LNCAP (cell line): ENCODE measurements around the gene CD300C.

ENCODE experiments used
- TF ChIP-seq, protein P1 (sequence below): fragments of 450-650 bp; IDR thresholded peaks from 2 replicates; pipeline ENCODE4 v1.5.1; 2017; ENCODE audit warnings: mild to moderate bottlenecking

Gene CD300C

DNA sequence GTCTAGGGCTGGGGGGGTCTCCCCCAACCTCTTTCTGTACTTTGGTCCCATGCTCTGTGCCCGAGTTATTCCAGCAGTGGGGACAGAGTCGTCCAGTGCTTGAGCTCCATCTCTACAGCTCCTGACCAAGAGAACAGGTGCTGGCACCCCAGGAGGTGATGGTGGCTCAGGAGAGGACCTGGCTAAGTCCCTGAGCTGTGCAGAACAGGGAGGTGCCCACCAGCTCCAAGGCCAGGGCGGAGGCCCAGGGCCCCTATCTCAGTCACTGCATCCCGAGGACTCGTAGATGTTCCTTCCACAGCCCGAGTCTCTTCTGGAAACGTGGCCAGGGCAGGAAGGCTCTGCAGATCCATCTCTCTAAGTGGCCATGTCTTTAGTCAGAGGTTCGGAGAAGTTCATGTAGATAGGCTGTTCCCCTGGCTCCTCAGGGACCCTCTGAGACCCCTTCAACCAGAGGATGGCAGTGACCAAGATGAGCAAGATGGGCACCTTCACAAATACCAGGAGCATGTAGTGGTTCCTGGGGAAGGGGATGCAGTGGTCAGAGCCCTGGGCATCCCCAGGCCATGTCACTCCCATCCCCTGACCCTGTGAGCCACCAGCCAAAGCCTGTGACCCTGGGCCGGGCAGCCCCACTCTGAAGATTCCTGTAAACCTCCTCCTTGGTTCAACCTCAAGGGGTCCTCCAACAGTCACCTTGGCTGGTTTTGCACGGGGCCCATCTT, 23.4 kb downstream of the CD300C start:
- TF ChIP-seq, protein P1, sequence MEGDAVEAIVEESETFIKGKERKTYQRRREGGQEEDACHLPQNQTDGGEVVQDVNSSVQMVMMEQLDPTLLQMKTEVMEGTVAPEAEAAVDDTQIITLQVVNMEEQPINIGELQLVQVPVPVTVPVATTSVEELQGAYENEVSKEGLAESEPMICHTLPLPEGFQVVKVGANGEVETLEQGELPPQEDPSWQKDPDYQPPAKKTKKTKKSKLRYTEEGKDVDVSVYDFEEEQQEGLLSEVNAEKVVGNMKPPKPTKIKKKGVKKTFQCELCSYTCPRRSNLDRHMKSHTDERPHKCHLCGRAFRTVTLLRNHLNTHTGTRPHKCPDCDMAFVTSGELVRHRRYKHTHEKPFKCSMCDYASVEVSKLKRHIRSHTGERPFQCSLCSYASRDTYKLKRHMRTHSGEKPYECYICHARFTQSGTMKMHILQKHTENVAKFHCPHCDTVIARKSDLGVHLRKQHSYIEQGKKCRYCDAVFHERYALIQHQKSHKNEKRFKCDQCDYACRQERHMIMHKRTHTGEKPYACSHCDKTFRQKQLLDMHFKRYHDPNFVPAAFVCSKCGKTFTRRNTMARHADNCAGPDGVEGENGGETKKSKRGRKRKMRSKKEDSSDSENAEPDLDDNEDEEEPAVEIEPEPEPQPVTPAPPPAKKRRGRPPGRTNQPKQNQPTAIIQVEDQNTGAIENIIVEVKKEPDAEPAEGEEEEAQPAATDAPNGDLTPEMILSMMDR = no peak

DNA sequence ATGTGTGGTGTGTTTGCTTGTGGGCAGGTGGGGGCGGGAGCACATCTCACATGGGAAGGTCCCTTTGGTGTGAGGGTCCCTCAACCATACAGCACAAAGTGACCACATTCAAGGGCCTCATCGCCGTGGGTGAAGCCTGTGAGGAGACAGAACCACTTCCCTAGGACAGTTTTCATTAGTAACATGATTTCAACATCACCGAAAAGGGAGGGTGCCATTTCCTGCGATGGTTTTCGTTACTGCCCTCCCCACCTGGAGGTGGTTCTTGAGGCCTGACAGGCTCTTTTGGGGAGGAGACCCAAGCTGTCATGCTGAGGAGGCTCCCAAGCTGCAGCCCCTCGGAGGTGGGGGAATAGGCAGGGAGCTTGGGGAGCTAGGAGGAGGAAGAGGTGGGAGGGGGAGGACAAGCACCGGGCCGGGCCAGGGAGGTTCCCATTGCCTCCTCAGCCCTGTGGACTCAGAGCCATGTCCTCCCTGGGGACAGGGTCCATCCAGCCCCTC, 24.2 kb downstream of the CD300C start:
- TF ChIP-seq, protein P1 = no peak

DNA sequence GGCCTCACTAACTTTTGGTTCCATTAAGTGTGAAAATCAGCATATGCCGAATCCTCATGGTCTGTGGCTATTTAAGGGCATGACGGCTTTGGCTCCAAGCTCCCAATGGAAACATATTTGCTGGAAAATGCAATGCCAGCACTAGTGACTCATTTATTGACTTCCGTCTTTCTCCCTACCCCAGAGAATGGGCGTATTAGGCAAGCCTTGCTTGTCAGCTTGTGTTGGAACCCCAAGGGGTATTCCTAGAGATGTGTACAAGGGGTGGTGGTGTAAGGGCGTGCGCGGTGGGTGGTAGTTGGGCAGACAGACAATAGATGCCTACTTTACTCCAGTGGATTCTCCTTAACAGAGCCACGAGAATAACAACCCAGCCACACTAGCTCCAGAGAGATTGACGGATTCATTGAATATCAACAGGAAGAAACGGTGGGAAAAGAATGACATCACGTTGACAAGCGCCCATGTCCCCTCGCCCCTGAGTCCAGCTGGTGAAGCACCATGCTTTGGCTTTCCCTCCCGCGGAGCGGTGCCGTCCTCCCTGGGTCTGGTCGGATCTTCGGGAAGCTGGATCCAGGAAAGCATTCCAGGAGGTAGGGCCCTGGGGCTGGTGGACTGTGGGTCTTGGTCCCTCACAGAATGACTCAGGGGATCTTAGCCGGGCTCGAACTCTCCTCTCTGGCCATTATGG, 25.0 kb downstream of the CD300C start:
- TF ChIP-seq, protein P1 = no peak

DNA sequence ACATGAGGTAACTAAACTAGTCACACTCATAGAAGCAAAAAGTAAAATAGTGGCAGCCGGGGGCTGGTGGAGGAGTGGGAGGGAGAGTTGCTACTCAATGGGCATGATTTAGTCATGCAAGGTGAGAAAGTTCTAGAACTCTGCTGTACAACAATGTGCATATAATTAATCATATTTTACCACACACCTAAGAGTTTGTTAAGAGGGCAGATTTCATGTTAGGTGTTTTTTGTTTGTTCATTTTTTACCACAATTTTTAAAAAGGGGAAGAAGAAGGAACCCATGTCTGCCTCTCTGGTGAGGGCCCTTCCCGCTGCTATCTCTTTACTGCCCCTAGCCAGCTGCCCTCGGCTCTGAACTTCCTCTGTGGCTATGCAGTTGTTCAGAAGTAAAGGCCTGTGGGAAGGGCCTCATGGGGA, 25.9 kb downstream of the CD300C start:
- TF ChIP-seq, protein P1 = no peak

DNA sequence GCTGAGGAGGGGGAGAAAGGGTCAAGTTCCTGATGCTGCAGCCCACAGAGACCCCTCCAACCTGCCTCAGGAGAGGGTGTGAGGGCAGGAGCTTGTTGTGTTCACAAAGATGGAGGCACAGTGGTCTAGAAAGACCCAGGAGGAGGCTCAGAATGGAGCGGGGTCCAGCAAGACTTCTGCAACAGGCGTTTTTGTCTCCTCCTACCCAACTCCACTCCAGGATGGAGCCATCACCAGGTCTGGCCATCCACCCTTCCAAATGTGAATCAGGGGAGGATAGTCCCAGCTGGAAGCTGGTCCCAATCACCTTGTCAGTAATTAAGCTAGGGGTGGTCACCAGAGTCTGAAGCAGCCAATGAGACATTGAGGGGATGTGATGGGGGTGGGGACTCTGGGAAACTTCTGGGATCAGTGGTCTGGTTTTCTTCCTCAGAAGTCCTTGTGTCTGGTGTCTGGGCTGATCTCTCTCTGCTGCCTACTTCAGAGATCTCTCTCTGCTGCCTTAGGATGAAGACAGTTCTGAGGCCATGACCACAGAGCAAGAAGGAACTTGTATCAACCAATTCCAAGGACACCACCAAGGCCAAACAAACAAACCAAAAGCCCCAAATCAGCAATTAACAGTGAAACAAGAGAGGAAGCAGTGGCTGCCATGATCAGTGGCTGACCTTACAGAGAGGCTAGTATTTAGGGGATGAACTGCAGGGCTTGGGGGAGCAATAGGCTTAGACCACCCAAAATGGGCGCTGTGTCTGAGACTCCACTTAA, 29.2 kb downstream of the CD300C start:
- TF ChIP-seq, protein P1 = no peak

DNA sequence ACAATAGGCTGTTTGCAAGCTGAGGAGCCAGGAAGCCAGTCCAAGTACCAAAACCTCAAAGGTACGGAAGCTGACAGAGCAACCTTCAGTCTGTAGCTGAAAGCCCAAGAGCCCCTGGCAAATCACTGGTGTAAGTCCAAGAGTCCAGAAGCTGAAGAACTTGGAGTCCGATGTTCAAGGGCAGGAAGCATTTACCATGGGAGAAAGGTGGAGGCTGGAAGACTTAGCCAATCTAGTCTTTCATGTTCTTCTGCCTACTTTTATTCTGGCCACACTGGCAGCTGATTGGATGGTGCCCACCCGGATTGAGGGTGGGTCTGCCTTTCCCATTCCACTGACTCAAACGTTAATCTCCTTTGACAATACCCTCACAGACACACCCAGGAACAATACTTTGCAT, 30.0 kb downstream of the CD300C start:
- TF ChIP-seq, protein P1 = no peak

DNA sequence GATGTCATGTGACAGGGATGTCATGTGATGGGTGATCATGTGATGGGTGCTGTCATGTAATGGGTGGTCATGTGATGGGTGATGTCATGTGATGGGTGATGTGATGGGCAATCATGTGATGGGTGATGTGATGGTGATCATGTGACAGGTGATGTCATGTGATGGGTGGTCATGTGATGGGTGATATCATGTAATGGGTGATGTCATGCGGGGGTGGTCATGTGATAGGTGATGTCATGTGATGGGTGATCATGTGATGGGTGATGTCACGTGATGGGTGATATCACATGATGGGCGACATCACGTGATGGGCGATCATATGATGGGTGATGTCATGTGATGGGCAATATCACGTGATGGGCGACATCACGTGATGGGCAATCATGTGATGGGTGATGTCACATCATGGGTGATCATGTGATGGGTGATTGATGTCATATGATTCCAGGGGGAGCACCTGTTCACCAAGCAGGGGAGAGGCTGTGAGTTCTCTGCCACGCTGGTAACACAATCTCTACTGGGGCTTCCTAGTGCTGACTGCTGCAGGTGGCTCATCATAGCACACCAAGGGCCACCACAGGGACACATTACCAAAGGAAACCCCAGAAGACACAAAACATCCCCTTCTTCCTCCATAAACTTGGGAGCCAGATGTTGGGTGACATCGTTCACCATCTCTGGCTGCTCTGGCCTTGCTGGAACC, 31.1 kb downstream of the CD300C start:
- TF ChIP-seq, protein P1 = no peak
